RWPE1 (cell line): ENCODE measurements around the gene BPNT1.
"Not testable (repeated sequence)": the region's sequence is repeated elsewhere in the genome, so short reads cannot be mapped to it uniquely, and the experiment has no call there.

ENCODE experiments used
- CTCF ChIA-PET: fragments of 350-600 bp; sonication (Branson Sonifier 250); formaldehyde crosslinking; extraction: SDS; loops from one replicate; lab custom pipeline; 2021; lab: Yijun Ruan, JAX
- POLR2A ChIA-PET: fragments of 400-600 bp; formaldehyde crosslinking; extraction: SDS; loops from one replicate; lab custom pipeline; 2020; ENCODE audit warnings: antibody characterized with exemption; ENCODE audit not compliant: low non-redundant PET; lab: Yijun Ruan, JAX
- DNase-seq: peaks from one replicate; pipeline ENCODE4 v3.0.0; 2012; ENCODE audit warnings: low spot score
- H3K27ac ChIP-seq: fragments of 450-650 bp; 2 replicates; pipeline ENCODE4 v1.5.1; 2017
- TF ChIP-seq, protein P1 (sequence below): fragments of 450-650 bp; conservative IDR thresholded peaks from 2 replicates; pipeline ENCODE4 v1.5.1; 2017; ENCODE audit warnings: low read depth, mild to moderate bottlenecking

BPNT1 gene

DNA sequence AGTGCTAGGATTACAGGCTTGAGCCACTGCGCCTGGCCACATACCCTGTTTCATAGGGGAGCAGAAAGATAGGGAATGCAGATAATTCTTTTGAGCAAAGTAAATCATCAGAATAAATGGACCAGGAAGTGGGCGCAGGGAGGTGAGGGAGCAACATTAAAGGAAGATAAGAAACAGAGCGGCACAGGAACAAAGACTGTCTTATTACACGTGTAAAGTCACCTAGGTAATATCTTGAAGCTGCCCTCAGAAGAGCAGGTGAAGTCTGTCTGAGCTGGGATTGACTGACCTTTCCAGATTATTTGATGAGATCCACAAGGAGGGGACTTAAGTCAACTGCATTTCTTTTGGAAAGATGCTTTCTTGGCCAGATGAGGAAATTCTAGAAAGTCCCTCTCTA, 50.9 kb downstream of the BPNT1 start:
- TF ChIP-seq, protein P1, sequence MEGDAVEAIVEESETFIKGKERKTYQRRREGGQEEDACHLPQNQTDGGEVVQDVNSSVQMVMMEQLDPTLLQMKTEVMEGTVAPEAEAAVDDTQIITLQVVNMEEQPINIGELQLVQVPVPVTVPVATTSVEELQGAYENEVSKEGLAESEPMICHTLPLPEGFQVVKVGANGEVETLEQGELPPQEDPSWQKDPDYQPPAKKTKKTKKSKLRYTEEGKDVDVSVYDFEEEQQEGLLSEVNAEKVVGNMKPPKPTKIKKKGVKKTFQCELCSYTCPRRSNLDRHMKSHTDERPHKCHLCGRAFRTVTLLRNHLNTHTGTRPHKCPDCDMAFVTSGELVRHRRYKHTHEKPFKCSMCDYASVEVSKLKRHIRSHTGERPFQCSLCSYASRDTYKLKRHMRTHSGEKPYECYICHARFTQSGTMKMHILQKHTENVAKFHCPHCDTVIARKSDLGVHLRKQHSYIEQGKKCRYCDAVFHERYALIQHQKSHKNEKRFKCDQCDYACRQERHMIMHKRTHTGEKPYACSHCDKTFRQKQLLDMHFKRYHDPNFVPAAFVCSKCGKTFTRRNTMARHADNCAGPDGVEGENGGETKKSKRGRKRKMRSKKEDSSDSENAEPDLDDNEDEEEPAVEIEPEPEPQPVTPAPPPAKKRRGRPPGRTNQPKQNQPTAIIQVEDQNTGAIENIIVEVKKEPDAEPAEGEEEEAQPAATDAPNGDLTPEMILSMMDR = no peak
- no peak for DNase-seq
- POLR2A ChIA-PET = interaction anchor here (0.7 kb wide), 1 partner anchor 122 kb away, joined by 5 read pairs; no protein-coding TSS in a partner anchor
- H3K27ac ChIP-seq = no peak overlapping the region
- CTCF ChIA-PET = interaction anchor here (0.6 to 0.9 kb wide), 4 partner anchors 10 to 41 kb away, joined by 3 to 4 read pairs (median 4); no protein-coding TSS in a partner anchor

DNA sequence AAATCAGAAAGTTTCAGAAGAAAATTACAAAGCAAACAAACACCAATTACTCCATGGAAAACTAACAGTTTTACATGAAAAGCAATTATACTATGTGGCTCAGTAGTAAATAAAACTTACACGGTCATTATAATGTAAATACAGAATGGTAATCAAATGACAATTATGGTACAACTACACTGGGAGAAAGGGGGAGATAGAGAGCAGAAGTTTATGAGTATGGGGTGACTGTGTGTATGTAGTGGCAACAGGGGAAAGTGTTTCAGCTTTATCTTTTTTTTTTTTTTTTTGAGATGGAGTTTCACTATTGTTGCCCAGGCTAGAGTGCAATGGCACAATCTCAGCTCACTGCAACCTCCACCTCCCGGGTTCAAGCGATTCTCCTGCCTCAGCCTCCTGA, 51.8 kb downstream of the BPNT1 start:
- POLR2A ChIA-PET = interaction anchor here (0.7 kb wide), 1 partner anchor 122 kb away, joined by 5 read pairs; no protein-coding TSS in a partner anchor

DNA sequence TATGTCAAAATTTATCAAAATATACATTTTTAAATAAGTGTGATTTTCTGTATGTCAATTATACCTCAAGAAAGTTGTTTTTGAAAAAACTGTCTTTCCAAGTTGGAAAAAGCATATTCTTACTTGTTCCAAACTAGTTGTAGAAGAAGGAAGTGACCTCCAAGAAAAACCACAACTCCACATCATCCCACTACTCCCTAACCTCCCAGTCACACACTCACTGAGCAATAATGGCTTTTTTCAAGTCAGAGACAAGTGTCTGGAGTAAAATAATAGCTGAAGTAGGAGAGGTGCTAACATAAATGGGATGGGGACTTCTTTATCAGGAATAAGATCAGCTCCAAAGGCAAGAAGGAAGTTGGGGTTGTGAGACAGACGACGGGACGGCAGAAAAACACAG, 56.7 kb downstream of the BPNT1 start:
- TF ChIP-seq, protein P1 = no peak

More for the DNA sequence above, 51.8 kb downstream of the BPNT1 start:
- not testable (repeated sequence) for DNase-seq, H3K27ac ChIP-seq
- CTCF ChIA-PET = interaction anchor here (0.6 to 0.9 kb wide), 3 partner anchors 12 to 26 kb away, joined by 3 to 4 read pairs (median 4); no protein-coding TSS in a partner anchor

DNA sequence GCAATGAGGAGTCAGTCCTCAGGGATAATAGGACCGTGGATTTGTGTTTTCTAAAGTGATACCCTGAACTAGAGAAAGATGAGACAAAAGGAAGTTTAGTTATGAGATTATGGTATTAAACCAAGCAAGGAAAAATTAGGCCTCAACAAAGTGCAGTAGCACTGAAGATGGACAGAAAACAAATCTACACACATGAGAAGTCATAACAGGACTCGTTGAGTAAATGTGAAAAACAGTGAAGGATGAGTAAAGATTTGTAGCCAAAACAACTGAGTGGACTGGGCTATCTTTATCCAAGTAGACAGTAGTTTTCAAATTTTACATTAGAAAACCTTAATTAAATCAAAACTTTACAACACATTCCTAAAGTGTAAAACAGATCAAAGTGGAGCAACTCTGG, 58.3 kb downstream of the BPNT1 start:
- no peak overlapping the region for H3K27ac ChIP-seq
- TF ChIP-seq, protein P1 = no peak
- ChIA-PET POLR2A (no interaction called here), CTCF (interaction anchor here (0.7 kb wide), 1 partner anchor 236 kb away, joined by 6 read pairs; no protein-coding TSS in a partner anchor)
- no peak for DNase-seq

More for the DNA sequence above, 56.7 kb downstream of the BPNT1 start:
- ChIA-PET CTCF (interaction anchor here (0.6 kb wide), 1 partner anchor 8 kb away, joined by 3 read pairs; no protein-coding TSS in a partner anchor), POLR2A (interaction anchor here (0.7 kb wide), 1 partner anchor 42 kb away, joined by 3 read pairs; no protein-coding TSS in a partner anchor)
- no peak for DNase-seq
- no peak overlapping the region for H3K27ac ChIP-seq

DNA sequence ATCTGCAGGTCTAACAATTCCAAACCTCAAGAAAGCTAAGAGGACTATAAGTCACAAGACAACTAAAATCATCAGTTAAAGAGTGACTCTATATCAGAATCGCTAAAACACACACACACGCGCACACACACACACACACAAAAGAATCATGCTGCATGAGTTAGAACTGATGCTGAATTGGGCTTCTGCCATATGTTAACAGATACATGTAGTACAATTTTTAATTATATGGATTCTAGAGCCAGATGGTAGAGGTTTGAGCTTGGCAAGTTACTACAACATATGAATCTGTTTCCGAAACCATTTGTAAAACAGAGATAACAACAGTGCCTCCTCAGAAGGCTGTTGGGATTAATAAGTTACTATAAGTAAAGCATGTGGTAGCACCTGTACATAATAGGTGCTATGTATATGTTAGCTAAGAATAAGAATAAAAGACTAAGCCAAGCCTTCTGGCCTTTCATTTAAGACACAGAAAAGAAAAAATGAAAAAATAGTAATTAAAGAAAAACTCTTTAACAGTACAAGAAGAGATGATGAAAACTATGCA, 61.2 kb downstream of the BPNT1 start:
- ChIA-PET CTCF (interaction anchor here (0.6 kb wide), 2 partner anchors 11 to 16 kb away, joined by 3 read pairs; no protein-coding TSS in a partner anchor), POLR2A (no interaction called here)
- TF ChIP-seq, protein P1 = no peak
- DNase-seq = no peak
- H3K27ac ChIP-seq = no peak overlapping the region

DNA sequence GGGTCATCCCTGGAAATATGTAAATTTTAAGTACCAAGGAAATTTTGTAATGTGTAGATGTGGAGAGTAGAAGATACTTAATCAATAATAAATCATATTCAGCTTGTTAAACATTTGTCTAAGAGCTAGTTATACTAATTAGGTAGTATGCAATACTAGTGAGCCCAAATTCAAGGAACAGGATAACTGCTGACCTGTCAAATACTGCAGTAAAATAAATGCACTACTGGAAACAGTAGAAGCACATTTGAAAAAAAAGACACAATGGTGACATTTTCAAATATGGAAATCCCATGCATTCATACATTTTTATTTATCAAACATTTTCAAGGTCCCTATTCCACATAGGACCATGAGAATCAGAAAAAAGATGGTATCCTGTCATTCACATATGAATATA, 70.5 kb downstream of the BPNT1 start:
- H3K27ac ChIP-seq = no peak overlapping the region
- ChIA-PET POLR2A (no interaction called here), CTCF (interaction anchor here (0.7 kb wide), 1 partner anchor 58 kb away, joined by 3 read pairs; no protein-coding TSS in a partner anchor)
- DNase-seq = no peak
- TF ChIP-seq, protein P1 = no peak

DNA sequence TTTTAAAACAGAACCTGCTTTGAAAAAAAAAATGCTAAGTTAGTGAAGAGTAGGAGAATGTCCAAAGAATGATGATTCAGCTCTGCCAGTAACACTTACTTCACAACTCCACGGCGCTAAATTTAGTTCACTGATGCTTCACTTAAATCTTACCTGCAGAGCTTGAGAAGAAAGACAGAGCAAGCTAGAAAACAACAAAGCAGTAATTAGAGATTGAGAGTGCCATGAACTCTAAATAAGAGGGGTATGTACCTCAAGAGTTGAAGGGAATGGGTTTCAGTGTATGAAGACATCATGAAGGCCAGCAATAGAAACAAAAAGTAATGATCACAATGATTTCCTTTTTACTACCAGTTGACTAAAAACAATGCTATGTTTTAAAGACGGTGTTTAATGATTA, 76.1 kb downstream of the BPNT1 start:
- no peak overlapping the region for H3K27ac ChIP-seq
- TF ChIP-seq, protein P1 = no peak
- CTCF ChIA-PET = interaction anchor here (0.6 to 2.1 kb wide), 3 partner anchors 11 to 68 kb away, joined by 3 to 8 read pairs (median 7); no protein-coding TSS in a partner anchor
- POLR2A ChIA-PET = no interaction called here
- DNase-seq = no peak
